HepG2 (cell line): Measurements from ENCODE around the gene POGK. TPM values are rescaled to one million over a fixed set of nuclear protein-coding genes. Genes with fewer than 3 reads are reported as not detected.
A peak's percentile ranks its signal among the peaks of the same experiment; 100 is the strongest.

Experiments
- HCFC1 ChIP-seq: fragments of 150-350 bp; IDR thresholded peaks from 2 replicates; pipeline ENCODE4 v1.6.1; 2014; ENCODE audit warnings: low read depth, low read length
- JARID2 ChIP-seq: sonication (generic); formaldehyde crosslinking; IDR thresholded peaks from 2 replicates; pipeline ENCODE4 v1.8.1; 2023; ENCODE audit warnings: missing genetic modification reagents, inconsistent platforms; ENCODE audit not compliant: insufficient replicate concordance
- MTF1 ChIP-seq: sonication (generic); formaldehyde crosslinking; IDR thresholded peaks from 2 replicates; pipeline ENCODE4 v1.5.0; 2020; ENCODE audit warnings: missing genetic modification reagents
- MYC ChIP-seq: sonication (generic); formaldehyde crosslinking; IDR thresholded peaks from 2 replicates; pipeline ENCODE4 v1.9.0; 2021; ENCODE audit warnings: missing genetic modification reagents, borderline replicate concordance
- SRSF1 ChIP-seq: fragments of 200-400 bp; formaldehyde crosslinking; optimal IDR thresholded peaks from 2 replicates; pipeline ENCODE3; 2017; ENCODE audit warnings: mild to moderate bottlenecking, low read depth, low read length, moderate library complexity
- XBP1 ChIP-seq: sonication (generic); formaldehyde crosslinking; IDR thresholded peaks from 2 replicates; pipeline ENCODE4 v1.5.0; 2020; ENCODE audit warnings: missing genetic modification reagents
- ZBTB42 ChIP-seq: sonication (generic); formaldehyde crosslinking; IDR thresholded peaks from 2 replicates; pipeline ENCODE4 v1.5.0; 2020; ENCODE audit warnings: mild to moderate bottlenecking, missing genetic modification reagents
- ZFP36L1 ChIP-seq: sonication (generic); formaldehyde crosslinking; IDR thresholded peaks from 2 replicates; pipeline ENCODE4 v1.8.0; 2022; ENCODE audit warnings: mild to moderate bottlenecking, missing genetic modification reagents, moderate library complexity
- ZNF75D ChIP-seq: sonication (generic); formaldehyde crosslinking; IDR thresholded peaks from 2 replicates; pipeline ENCODE4 v1.8.1; 2023; ENCODE audit warnings: missing genetic modification reagents, mild to moderate bottlenecking, borderline replicate concordance
- polyA plus RNA-seq, 8 experiments: library from polyadenylated mRNA; depleted of rRNA in 3 of 8; stranded (reverse) in 7 of 8; unstranded in 1 of 8; fragments of >200 nt; fragmentation: Illumina TruSeq in 4 of 8; extraction: Trizol in 4 of 8; gene quantifications; 2 replicates each; pipeline versions ENCODE4 v1.2.1 to v1.2.3, GENCODE V29; 2011 to 2016; ENCODE audit warnings: low read depth in 4 of 8, missing spikeins in 1 of 8, mixed read lengths in 1 of 8; ENCODE audit not compliant: insufficient read depth in 1 of 8
- total RNA-seq, 5 experiments: library from RNA; depleted of rRNA; stranded (reverse); fragments of >200 nt; fragmentation: Illumina TruSeq; extraction: Trizol; gene quantifications; 2 replicates each; pipeline ENCODE4 v1.2.3, GENCODE V29; 2016; ENCODE audit warnings: low read depth in 1 of 5
- TF ChIP-seq, protein P1 (sequence below): sonication (generic); formaldehyde crosslinking; IDR thresholded peaks from 2 replicates; pipeline ENCODE4 v1.5.1; 2020; ENCODE audit warnings: mild to moderate bottlenecking, moderate library complexity, missing genetic modification reagents
- TF ChIP-seq, protein P2 (sequence below): sonication (generic); formaldehyde crosslinking; IDR thresholded peaks from 2 replicates; pipeline ENCODE4 v1.4.0; 2020; ENCODE audit warnings: mild to moderate bottlenecking, missing genetic modification reagents
- TF ChIP-seq, protein P3 (sequence below): sonication (generic); formaldehyde crosslinking; IDR thresholded peaks from 2 replicates; pipeline ENCODE4 v1.8.1; 2023; ENCODE audit warnings: mild to moderate bottlenecking, missing genetic modification reagents
- TF ChIP-seq, protein P4 (sequence below): sonication (generic); formaldehyde crosslinking; IDR thresholded peaks from 2 replicates; pipeline ENCODE4 v1.5.0; 2020; ENCODE audit warnings: mild to moderate bottlenecking, missing genetic modification reagents, borderline replicate concordance
- TF ChIP-seq, protein P5 (sequence below): sonication (generic); formaldehyde crosslinking; IDR thresholded peaks from 2 replicates; pipeline ENCODE4 v1.5.0; 2020; ENCODE audit warnings: mild to moderate bottlenecking, missing genetic modification reagents

Gene POGK
- total and polyA plus RNA-seq, 2 of the 13 experiments (the other 11 are each of a cell fraction or from before 2014, with no cell fraction given): 4.8 to 16.2 TPM

DNA sequence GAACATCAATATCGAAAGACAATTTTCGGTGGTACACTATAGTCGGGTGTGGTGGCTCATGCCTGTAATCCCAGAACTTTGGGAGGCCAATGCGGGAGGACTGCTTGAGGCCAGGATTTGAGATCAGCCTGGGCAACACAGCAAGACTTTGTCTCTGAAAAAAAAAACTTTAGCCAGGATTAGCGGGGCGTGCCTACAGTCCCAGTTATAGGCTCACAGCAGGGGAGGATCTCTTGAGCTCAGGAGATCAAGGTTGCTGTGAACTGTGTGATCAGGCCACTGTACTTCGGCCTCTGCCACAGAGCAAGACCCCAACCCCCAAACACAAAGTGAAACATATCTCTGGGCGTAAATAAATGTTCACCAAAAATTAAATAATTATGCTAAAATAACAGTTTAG, 35.2 kb downstream of the POGK start (continued):
- TF ChIP-seq, protein P1, sequence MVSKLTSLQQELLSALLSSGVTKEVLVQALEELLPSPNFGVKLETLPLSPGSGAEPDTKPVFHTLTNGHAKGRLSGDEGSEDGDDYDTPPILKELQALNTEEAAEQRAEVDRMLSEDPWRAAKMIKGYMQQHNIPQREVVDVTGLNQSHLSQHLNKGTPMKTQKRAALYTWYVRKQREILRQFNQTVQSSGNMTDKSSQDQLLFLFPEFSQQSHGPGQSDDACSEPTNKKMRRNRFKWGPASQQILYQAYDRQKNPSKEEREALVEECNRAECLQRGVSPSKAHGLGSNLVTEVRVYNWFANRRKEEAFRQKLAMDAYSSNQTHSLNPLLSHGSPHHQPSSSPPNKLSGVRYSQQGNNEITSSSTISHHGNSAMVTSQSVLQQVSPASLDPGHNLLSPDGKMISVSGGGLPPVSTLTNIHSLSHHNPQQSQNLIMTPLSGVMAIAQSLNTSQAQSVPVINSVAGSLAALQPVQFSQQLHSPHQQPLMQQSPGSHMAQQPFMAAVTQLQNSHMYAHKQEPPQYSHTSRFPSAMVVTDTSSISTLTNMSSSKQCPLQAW (CRISPR knock-in tag): no peak
- TF ChIP-seq, protein P2, sequence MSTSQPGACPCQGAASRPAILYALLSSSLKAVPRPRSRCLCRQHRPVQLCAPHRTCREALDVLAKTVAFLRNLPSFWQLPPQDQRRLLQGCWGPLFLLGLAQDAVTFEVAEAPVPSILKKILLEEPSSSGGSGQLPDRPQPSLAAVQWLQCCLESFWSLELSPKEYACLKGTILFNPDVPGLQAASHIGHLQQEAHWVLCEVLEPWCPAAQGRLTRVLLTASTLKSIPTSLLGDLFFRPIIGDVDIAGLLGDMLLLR: no peak
- TF ChIP-seq MYC (CRISPR knock-in tag) (no peak), ZNF75D (CRISPR knock-in tag) (no peak), XBP1 (CRISPR knock-in tag) (no peak), SRSF1 (no peak), MTF1 (no peak), HCFC1 (no peak), ZBTB42 (CRISPR knock-in tag) (no peak), ZFP36L1 (CRISPR knock-in tag) (no peak), JARID2 (no peak)
- TF ChIP-seq, protein P3, sequence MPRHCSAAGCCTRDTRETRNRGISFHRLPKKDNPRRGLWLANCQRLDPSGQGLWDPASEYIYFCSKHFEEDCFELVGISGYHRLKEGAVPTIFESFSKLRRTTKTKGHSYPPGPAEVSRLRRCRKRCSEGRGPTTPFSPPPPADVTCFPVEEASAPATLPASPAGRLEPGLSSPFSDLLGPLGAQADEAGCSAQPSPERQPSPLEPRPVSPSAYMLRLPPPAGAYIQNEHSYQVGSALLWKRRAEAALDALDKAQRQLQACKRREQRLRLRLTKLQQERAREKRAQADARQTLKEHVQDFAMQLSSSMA (CRISPR knock-in tag): no peak
- TF ChIP-seq, protein P4, sequence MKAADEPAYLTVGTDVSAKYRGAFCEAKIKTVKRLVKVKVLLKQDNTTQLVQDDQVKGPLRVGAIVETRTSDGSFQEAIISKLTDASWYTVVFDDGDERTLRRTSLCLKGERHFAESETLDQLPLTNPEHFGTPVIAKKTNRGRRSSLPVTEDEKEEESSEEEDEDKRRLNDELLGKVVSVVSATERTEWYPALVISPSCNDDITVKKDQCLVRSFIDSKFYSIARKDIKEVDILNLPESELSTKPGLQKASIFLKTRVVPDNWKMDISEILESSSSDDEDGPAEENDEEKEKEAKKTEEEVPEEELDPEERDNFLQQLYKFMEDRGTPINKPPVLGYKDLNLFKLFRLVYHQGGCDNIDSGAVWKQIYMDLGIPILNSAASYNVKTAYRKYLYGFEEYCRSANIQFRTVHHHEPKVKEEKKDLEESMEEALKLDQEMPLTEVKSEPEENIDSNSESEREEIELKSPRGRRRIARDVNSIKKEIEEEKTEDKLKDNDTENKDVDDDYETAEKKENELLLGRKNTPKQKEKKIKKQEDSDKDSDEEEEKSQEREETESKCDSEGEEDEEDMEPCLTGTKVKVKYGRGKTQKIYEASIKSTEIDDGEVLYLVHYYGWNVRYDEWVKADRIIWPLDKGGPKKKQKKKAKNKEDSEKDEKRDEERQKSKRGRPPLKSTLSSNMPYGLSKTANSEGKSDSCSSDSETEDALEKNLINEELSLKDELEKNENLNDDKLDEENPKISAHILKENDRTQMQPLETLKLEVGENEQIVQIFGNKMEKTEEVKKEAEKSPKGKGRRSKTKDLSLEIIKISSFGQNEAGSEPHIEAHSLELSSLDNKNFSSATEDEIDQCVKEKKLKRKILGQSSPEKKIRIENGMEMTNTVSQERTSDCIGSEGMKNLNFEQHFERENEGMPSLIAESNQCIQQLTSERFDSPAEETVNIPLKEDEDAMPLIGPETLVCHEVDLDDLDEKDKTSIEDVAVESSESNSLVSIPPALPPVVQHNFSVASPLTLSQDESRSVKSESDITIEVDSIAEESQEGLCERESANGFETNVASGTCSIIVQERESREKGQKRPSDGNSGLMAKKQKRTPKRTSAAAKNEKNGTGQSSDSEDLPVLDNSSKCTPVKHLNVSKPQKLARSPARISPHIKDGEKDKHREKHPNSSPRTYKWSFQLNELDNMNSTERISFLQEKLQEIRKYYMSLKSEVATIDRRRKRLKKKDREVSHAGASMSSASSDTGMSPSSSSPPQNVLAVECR: 0 out of 2 replicates have a peak, but pooled peaks have one; percentile 36
- TF ChIP-seq, protein P5, sequence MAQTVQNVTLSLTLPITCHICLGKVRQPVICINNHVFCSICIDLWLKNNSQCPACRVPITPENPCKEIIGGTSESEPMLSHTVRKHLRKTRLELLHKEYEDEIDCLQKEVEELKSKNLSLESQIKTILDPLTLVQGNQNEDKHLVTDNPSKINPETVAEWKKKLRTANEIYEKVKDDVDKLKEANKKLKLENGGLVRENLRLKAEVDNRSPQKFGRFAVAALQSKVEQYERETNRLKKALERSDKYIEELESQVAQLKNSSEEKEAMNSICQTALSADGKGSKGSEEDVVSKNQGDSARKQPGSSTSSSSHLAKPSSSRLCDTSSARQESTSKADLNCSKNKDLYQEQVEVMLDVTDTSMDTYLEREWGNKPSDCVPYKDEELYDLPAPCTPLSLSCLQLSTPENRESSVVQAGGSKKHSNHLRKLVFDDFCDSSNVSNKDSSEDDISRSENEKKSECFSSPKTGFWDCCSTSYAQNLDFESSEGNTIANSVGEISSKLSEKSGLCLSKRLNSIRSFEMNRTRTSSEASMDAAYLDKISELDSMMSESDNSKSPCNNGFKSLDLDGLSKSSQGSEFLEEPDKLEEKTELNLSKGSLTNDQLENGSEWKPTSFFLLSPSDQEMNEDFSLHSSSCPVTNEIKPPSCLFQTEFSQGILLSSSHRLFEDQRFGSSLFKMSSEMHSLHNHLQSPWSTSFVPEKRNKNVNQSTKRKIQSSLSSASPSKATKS (CRISPR knock-in tag): no peak
